NCI-H510A (cell line): ENCODE data around the gene RTN4RL1.

ENCODE experiments used
- DNase-seq: peaks from one replicate; lab custom pipeline; 2025; lab: John Stamatoyannopoulos, UW

Gene RTN4RL1

DNA sequence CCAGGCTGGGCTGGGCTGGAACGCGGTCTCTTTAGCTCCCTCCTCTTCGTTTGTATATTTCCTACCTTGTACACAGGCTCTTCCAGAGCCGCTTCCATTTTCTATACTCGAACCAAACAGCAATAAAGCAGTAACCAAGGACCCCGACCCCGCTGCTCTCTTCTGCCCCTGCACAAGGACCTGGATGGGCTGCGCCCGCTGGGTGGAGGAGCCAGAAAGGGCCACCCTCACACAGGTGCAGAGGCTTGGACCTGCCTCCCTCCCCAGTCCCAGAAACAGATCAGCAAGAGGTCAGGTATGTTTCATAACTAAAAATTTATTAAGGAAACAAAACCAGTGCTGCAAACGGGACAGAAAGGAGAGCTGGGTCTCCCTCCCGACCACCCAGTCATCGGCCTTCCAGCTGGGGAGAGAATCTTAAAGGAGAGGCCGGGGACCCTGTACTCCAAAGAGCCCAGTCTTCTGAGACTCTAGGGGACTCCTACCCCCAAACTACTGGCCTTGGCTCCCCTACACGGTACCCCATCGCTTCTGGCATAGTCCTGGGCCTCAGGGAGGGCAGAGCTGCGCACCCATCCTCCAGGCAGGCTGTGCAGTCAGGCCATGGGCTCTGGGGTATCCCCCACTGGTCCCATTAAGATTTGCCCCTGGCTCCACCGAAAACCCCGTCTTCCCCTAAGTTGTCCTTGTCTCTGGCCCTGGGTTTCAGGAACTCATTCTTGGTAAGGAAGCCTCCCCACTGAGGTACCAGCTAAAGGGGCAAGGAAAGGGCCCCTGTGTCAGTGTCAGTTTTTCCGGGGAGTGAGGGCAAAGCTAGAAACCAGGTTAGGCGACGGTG, 34.6 kb upstream of the RTN4RL1 start:
- DNase-seq = no peak

DNA sequence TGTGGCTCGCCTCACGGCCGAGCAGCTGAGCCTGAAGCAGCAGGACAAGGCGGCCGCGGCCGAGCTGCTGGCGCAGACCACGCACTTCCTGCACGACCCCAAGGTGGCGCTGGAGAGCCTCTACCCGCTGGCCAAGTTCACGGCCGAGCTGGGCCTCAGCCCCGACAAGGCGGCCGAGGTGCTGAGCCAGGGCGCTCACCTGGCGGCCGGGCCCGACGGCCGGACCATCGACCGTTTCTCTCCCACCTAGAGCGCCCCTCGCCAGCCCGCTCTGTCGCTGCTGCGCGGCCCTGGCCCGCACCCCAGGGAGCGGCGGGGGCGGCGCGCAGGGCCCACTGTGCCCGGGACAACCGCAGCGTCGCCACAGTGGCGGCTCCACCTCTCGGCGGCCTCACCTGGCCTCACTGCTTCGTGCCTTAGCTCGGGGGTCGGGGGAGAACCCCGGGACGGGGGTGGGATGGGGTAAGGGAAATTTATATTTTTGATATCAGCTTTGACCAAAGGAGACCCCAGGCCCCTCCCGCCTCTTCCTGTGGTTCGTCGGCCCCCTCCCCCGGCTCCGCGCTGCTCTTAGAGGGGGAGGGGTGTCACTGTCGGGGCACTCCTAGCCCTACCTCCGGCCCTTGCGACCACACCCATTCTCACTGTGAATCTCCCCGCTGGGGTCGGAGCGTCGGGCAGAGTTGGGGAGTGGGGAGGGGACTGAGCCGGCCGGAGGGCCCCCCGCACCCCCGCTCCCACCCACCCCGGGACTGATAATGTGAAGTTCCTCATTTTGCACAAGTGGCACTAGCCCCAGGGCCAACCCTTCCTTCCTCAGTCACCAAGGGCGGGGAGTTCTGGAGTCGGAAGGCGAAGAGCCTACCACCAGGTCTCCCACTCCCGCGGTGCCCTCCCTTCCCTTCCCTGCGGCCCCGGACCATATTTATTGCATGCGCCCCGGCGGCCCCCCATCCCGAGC, 33.7 kb upstream of the RTN4RL1 start:
- no peak for DNase-seq

DNA sequence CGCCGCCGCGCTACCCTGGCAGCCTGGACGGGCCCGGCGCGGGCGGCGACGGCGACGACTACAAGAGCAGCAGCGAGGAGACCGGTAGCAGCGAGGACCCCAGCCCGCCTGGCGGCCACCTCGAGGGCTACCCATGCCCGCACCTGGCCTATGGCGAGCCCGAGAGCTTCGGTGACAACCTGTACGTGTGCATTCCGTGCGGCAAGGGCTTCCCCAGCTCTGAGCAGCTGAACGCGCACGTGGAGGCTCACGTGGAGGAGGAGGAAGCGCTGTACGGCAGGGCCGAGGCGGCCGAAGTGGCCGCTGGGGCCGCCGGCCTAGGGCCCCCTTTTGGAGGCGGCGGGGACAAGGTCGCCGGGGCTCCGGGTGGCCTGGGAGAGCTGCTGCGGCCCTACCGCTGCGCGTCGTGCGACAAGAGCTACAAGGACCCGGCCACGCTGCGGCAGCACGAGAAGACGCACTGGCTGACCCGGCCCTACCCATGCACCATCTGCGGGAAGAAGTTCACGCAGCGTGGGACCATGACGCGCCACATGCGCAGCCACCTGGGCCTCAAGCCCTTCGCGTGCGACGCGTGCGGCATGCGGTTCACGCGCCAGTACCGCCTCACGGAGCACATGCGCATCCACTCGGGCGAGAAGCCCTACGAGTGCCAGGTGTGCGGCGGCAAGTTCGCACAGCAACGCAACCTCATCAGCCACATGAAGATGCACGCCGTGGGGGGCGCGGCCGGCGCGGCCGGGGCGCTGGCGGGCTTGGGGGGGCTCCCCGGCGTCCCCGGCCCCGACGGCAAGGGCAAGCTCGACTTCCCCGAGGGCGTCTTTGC, 32.8 kb upstream of the RTN4RL1 start:
- no peak for DNase-seq

DNA sequence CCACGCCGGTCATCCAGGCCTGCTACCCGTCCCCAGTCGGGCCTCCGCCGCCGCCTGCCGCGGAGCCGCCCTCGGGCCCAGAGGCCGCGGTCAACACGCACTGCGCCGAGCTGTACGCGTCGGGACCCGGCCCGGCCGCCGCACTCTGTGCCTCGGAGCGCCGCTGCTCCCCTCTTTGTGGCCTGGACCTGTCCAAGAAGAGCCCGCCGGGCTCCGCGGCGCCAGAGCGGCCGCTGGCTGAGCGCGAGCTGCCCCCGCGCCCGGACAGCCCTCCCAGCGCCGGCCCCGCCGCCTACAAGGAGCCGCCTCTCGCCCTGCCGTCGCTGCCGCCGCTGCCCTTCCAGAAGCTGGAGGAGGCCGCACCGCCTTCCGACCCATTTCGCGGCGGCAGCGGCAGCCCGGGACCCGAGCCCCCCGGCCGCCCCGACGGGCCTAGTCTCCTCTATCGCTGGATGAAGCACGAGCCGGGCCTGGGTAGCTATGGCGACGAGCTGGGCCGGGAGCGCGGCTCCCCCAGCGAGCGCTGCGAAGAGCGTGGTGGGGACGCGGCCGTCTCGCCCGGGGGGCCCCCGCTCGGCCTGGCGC, 32.1 kb upstream of the RTN4RL1 start:
- DNase-seq = no peak

DNA sequence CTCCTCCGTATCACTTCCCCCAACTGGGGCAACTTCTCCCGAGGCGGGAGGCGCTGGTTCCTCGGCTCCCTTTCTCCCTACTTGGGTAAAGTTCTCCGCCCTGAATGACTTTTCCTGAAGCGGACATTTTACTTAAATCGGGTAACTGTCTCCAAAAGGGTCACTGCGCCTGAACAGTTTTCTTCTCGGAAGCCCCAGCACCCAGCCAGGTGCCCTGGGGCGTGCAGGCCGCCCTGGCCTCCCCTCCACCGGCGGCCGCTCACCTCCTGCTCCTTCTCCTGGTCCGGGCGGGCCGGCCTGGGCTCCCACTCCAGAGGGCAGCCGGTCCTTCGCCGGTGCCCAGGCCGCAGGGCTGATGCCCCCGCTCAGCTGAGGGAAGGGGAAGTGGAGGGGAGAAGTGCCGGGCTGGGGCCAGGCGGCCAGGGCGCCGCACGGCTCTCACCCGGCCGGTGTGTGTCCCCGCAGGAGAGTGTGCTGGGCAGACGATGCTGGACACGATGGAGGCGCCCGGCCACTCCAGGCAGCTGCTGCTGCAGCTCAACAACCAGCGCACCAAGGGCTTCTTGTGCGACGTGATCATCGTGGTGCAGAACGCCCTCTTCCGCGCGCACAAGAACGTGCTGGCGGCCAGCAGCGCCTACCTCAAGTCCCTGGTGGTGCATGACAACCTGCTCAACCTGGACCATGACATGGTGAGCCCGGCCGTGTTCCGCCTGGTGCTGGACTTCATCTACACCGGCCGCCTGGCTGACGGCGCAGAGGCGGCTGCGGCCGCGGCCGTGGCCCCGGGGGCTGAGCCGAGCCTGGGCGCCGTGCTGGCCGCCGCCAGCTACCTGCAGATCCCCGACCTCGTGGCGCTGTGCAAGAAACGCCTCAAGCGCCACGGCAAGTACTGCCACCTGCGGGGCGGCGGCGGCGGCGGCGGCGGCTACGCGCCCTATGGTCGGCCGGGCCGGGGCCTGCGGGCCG, 31.4 kb upstream of the RTN4RL1 start:
- DNase-seq = no peak

DNA sequence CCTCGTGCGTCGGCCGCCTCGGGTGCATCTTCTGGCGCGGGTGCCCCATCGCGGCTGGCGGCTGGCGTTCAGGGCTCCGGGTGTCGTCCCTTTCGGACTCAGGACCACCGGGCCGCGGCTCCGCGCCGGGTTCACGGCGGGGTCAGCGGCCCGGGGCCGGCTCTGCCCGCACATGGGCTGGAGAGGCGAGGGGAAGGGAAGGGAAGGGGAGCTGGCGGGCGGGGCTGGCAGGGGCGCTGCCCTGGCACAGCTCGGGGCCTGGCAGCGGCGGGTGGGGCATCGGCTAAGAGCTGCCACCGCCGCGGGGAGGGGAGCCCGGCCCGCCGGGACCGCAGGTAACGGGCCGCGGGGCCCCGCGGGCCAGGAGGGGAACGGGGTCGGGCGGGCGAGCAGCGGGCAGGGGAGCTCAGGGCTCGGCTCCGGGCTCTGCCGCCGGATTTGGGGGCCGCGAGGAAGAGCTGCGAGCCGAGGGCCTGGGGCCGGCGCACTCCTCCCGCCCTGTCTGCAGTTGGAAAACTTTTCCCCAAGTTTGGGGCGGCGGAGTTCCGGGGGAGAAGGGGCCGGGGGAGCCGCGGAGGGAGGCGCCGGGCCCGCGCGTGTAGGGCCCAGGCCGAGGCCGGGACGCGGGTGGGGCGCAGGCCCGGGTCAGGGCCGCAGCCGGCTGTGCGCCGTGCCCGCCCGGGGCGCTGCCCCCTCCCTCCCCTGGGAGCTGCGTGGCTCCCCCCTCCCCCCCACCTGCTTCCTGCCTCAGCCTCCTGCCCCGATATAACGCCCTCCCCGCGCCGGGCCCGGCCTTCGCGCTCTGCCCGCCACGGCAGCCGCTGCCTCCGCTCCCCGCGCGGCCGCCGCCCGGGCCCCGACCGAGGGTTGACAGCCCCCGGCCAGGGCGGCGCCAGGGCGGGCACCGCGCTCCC, 30.4 kb upstream of the RTN4RL1 start:
- no peak for DNase-seq

DNA sequence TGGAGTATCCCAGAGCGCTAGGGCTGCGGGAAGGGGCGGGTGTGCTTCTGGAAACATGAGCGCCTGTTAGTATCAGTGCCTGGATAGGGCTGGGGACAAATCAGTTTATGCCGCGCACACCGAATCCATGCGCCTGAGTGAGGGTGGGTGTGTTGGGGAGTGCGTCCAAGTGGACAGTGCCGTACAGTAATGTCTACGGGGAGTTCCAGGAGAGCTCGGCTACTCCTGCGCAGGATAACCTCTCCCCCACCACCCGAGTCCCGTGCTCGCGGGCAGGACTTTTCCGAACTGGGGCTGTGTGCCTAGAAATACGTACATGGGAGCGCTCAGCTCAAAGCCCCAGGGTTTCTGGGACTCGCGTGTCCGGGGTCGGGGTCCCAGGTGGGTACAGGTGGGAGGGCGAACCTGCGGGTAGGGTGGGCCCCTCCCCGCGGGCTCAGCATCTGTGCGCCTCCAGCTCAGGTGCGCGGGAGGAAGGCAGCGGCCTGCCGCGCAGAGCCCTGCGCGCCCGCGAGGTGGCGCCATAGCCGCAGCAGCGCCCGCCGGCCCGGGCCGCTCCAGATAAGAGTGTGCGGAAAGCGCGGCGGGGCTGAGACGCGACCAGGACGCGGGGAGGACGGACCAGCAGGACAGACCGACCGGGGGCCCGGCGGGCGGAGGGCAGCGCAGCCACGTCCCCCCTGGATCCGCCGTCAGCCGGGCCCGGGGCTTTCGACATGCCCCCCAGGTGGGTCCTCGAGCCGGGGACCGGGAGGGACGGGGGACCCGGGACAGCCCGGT, 29.6 kb upstream of the RTN4RL1 start, which contains the start of gene HIC1:
HIC1 (plus strand) TSS at position 592 of the 780 bp plus-strand sequence. CDS start 1,588 bp downstream, outside the sequence.
- DNase-seq = no peak

DNA sequence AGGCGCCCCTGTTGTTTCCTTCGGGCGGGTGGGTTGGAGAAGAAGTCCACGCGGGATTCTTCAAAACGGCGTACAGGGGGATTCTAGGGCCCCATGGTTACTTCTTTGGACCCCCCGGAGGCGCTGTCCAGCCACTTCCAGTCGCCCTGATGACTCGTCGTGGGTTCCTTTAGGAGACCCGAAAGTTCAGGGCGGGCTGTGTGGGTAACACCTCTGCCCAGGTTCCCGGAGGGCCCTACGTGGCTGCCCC, 29.1 kb upstream of the RTN4RL1 start:
- DNase-seq = no peak

DNA sequence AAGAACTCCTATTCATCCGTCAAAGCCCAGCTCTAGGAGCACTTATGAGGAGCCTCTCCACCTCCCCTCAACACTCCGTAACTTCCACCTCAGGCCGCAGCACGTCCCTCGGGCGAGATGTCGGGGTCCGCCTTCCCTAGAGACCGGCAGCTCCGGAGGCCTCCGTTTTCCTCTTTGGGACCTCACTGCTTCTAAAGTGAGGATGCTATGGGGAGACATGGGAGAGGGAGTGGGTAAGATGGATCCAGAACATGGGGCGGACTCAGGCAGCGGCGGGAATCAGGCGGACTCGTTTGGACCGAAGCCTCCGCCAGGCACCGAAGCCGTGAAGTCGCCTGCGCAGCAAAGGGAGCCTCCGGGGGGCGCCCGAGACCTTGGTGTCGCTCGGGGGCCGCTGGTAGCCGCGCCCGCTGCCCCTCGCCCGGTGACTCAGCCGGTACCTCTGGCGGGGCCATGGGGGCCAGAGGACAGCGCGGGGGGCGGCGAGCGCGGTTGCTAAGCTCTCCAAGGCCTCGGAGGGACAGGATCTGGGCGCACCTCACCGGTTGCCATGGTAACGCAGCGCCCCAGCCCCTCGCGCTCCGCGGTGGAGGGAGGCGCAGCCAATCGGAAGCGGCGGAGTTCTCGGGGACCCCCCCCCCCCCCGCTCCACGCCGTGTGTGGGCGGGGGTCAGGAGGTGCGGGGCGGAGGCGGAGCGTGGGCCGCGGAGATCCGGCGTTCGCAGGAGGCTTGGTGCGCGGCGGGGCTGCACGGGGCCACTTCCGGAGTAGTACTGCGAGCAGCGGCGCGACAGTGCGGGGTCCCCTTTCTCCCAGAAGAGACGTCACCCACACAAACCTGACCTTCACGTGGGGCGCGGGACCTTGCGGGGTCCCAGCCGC, 28.5 kb upstream of the RTN4RL1 start:
- peak; percentile 25 for DNase-seq

DNA sequence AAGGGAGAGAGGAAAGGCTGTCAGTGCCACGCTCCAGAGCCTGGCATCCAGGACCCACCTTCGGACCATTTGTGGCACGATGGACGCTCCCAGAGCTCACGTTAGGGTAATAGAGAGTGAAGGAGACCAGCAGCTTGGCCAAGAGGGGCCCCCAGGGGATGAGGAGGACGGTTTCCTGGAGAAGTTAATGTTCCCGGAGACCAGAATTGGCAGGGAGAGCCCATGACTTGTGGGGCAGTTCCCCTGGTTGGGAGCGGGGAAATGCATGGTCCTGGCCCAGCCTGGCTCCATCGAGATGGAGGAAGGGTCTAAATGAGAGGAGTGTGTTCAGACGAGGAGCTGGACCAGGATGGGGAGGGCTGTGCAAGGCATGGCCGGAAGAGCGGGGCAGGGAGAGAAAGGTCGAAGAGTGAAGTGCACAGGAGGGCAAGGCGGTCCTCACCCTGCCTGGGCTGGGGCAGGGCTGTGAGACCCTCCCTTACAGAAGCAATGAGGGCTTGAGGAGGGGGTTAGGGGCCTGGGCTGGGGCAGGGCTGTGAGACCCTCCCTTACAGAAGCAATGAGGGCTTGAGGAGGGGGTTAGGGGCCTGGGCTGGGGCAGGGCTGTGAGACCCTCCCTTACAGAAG, 26.9 kb upstream of the RTN4RL1 start:
- no peak for DNase-seq

DNA sequence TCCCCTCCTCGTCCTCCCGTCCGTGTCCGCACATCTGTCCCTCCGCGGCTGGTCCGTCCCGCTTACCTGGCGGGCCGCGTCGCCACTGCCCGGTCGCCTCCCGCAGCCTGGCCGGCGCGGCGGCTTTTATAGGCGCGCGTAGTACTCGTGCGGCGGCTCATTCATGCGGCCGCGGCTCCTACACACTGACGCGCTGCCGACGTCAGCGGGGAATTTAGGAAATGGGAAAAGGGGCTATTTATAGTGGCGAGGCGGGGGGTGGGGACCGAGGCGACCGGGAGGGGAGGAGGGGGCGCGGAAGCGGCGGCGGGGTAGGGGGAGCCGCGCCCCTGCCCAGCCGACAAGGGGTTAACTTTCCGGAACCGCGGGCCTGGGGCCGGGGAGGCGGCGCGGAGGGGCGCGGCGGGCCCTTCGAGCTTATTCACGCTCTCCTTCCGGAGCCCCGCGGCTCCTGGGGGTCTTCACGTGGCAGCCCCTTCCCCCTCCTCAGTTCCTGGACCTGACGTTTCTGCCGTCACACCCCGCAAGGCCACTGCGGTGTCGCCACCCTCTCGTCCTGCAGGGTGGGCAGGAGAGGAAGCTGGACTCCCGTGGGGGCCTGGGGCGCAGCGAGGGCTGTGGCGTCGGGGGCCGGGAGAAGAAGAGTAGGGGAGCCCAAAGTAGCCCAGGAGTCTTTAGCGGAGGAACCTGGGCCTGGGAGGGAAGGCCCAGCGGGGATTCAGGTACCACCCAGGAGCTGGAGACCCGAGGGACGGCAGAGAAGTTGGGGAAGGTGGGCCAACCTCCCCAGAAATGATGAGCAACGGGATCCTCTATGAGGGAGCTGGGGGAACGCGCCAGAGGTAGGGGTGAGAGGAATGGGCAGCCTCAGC, 26.2 kb upstream of the RTN4RL1 start:
- DNase-seq = no peak

DNA sequence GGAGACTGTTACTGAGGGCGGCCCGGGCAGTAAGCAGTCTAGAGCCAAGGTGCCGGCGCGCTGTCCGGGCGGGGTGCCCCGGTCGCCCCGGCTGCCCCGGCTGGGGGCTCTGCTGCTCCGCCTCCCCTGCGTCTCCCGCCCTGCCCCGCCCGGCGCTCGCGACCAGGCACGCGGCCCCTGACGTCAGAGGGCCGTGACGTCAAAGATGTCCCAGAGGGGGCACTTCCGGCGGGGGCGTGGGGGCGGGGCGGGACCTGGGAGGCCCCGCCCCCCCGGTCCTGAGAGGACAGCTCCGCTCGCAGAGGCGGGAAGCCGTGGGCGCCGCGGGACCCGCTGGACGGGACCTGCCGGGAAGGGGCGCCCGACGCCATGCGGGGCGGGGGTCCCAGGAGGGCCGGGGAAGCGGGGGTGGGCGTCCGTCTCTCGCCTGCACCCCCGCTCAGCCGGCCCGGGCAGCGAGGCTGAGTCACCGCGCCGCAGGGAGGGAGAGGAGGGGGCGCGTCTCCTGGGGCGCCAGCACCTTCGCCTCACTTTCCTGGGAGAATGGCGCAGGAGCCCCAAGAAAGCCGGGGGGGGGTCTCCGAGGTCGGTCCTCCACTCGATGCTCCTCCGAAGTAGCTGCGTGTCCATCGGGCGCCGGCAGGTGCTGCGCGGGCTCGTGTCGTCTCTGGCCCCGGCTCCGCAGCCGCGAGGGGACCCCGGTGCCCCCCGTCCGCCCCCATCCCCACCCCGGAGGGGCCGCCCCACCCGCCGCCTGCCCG, 25.3 kb upstream of the RTN4RL1 start:
- DNase-seq = peak; percentile 38

DNA sequence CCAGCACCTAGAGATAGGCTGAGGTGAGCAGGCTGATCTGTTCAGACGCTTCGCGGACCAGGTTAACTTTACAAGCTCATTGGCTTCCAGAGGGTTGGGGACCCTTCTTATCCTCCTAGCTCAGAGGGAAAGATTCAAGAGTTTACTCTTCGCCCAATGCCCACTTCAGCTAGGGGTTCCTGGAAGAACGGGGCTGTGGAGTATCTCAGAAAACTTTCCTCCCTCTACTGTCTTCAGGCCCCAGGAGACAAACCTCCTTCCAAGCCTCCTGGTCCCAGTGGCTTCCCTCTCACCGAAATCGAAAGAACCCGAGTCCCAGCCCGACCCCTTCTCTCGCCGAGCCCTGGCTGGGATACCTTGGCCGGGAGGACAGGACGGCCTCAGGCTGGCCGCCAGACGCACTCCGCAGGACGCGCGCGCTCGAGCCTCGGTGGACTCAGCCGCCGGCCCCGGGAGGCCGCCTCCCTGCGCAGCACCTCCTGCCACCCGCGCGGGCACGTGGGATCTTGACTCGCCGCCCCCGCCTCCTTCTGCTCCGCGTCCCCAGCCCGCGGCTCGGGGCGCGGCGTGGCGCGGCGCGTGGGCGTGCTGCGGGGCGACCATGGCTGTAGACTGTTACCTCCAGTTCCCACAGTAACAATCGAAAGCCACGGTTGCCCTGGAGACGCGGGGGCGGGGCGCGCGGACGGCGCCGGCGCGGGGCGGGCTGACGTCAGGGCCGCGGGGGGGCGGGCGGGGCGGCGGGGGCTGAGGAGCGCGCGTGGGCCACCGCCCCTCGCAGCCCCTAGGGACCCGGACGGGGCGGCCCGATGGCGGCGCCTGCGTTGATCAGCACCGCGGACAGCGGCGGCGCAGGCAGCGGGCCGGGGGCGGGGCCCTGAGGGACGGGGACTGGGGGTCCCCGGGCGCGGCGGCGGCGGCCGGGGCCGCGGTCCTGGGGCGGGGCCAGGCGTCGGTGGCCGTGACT, 24.5 kb upstream of the RTN4RL1 start:
- no peak for DNase-seq

DNA sequence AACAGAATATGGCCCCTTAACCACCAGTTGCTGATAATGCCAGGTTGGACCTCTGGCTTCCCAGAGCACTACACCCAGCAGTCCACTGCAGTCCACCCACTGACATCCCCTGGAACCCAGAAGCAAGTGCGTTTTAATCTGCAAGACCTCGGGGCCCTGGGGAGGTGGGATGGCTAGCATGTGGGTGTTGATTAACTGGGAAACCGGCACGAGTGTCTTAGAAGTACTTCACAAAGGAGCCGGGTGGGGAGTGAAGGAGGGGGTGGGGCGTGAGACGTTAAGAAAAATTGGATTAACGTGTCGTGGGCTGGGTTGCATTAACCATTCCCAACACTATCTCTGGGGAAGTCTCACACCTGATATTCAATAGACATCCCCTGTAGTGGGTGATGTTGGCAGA, 23.7 kb upstream of the RTN4RL1 start:
- no peak for DNase-seq
